AG10803 (cell line): ENCODE results near the gene TM9SF4.
"Not testable (repeated sequence)": the region's sequence is repeated elsewhere in the genome, so short reads cannot be mapped to it uniquely, and the experiment has no call there.

Source experiments
- DNase-seq: peaks from one replicate; pipeline ENCODE4 v3.0.0; 2010; ENCODE audit warnings: low read depth
- H3K4me3 ChIP-seq: 2 replicates; pipeline ENCODE4 v1.5.1; 2011; ENCODE audit warnings: mild to moderate bottlenecking, low read length, control low read depth
- CTCF ChIP-seq: conservative IDR thresholded peaks from 2 replicates; pipeline ENCODE4 v1.5.1; 2011; ENCODE audit warnings: mild to moderate bottlenecking, low read length, control low read depth, inconsistent platforms

The TM9SF4 gene

DNA sequence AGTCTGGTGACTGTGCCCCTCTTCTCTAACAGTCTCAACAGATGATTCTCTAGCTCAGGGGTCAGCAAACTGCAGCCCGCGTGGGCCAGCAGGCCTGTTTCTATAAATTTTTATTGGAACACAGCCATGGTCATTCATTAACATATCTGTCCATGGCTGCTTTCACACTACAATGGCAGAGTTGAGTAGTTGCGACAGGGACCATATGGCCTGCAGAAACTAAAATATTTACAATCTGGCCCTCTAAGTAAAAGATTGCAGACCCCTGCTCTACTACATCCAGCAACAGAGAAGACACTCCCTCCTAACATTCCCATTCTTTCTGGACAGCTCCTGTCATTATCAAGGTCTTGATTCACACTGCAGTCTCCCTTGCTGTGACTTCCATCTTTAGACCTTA is 52.8 kb downstream of the TM9SF4 start:
- no peak overlapping the region for H3K4me3 ChIP-seq
- no peak for DNase-seq
- TF ChIP-seq CTCF, result no peak

- no peak for TF ChIP-seq CTCF
- no peak for DNase-seq
- no peak overlapping the region for H3K4me3 ChIP-seq
Observed at GRCh38 chr20:32163951-32164350, 54.4 kb downstream of the TM9SF4 start.

- no peak for DNase-seq
- no peak overlapping the region for H3K4me3 ChIP-seq
- no peak for TF ChIP-seq CTCF
Observed at GRCh38 chr20:32164984-32165735, 55.6 kb downstream of the TM9SF4 start.

GRCh38 chr20:32165836-32166545 is 56.5 kb downstream of the TM9SF4 start:
- TF ChIP-seq CTCF, result no peak
- H3K4me3 ChIP-seq, result no peak overlapping the region
- DNase-seq, result no peak

DNA sequence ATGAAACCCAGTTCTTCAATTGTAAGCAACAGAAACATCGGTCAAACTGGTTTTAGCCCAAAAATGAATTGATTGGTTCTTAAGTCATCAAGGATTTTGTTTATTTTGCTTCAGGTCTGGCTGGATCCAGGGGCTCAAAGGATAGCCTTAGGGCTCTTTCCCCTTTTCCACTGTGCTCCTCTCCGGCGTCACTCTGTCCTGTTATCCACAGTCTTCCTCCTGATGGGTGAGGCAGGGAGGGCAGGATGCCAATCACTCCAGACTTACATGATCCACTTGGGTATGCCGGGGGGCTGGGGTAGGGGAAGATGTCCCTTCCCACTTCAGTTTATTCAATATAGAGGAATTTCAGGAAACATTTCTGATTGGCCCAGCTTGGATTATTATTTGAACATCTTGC is 58.0 kb downstream of the TM9SF4 start:
- no peak for TF ChIP-seq CTCF
- DNase-seq, result no peak

DNA sequence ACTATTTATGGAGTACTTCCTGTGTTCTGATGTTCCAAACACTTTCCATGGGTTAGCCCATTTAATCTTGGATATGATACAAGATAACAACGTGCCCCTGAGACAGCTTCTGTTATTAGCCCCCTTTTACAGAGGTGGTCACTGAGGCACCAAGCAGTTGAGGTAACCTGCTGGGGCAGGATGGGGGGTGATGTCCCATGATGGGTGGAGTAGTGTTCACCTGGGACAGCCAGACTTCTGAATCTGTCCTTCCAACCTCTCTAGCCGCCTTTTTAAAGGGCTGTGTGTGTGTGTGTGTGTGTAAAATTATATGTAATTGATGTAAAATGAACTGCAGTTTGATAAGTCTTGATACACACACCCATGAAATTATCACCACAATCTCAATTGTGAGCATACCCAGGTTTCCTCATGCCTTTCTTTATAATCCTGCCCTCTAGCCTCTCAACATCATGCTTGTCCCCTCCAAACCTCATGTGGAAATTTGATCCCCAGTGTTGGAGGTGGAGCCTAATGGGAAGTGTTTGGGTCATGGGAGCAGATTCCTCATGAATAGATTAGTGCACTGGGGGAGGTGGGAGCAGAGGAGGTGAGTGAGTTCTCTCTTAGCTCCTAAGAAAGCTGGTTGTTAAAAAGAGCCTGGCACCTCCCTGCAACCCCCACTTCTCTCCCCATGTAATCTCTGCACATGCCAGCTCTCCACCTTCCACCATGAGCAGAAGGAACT is 58.8 kb downstream of the TM9SF4 start:
- no peak for TF ChIP-seq CTCF
- peak; percentile 9 for DNase-seq
- no peak overlapping the region for H3K4me3 ChIP-seq

More for the DNA sequence above, 58.0 kb downstream of the TM9SF4 start:
- H3K4me3 ChIP-seq, result no peak overlapping the region

DNA sequence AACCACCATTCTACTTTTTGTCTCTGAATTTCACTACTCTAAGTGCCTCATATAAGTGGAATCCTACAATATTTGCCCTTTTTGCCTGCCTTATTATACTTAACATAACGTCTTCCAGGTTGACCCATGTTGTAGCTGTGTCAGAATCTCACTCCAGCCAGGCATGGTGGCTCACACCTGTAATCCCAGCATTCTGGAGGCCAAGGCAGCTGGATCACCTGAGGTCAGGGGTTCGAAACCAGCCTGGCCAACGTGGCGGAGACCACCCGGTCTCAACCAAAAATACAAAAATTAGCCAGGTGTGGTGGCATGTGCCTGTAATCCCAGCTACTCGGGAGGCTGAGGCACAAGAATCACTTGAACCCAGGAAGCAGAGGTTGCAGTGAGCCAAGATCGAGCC is 68.2 kb downstream of the TM9SF4 start:
- not testable (repeated sequence) for H3K4me3 ChIP-seq, DNase-seq
